LNCaP clone FGC (cell line): ENCODE data around the gene OSBPL9.

Experiments
- DNase-seq: peaks from one replicate; pipeline ENCODE4 v3.0.0-alpha.2; 2011; ENCODE audit warnings: low read depth
- H3K4me3 ChIP-seq: 2 replicates; pipeline ENCODE4 v1.5.1; 2011; ENCODE audit warnings: mild to moderate bottlenecking, low read depth, low read length, control low read depth
- TF ChIP-seq, protein P1 (sequence below): IDR thresholded peaks from 2 replicates; pipeline ENCODE4 v1.5.1; 2012; ENCODE audit warnings: mild to moderate bottlenecking; ENCODE audit not compliant: control insufficient read depth, insufficient read depth; ENCODE audit errors: extremely low read depth

Gene OSBPL9

DNA sequence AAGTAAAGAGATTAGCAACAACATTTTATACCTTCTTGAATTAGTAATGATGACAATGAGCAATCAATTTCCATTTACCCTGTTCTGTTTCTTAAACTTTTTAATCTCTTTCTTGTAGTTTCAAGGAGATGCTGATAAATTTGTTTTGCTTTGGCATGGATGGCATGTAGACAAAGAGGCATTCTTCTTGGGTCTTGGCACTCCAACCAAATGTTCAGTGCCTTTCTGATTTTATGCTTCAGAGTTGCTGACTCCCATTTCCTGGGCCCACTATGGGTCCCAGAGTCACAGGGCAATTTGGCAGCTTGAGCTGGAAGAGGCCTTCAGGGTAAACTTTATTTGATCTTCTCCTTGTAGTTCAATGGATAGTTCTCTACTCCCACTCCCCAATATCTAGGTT is 42.1 kb upstream of the OSBPL9 start:
- TF ChIP-seq, protein P1, sequence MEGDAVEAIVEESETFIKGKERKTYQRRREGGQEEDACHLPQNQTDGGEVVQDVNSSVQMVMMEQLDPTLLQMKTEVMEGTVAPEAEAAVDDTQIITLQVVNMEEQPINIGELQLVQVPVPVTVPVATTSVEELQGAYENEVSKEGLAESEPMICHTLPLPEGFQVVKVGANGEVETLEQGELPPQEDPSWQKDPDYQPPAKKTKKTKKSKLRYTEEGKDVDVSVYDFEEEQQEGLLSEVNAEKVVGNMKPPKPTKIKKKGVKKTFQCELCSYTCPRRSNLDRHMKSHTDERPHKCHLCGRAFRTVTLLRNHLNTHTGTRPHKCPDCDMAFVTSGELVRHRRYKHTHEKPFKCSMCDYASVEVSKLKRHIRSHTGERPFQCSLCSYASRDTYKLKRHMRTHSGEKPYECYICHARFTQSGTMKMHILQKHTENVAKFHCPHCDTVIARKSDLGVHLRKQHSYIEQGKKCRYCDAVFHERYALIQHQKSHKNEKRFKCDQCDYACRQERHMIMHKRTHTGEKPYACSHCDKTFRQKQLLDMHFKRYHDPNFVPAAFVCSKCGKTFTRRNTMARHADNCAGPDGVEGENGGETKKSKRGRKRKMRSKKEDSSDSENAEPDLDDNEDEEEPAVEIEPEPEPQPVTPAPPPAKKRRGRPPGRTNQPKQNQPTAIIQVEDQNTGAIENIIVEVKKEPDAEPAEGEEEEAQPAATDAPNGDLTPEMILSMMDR: no peak
- no peak overlapping the region for H3K4me3 ChIP-seq
- no peak for DNase-seq

DNA sequence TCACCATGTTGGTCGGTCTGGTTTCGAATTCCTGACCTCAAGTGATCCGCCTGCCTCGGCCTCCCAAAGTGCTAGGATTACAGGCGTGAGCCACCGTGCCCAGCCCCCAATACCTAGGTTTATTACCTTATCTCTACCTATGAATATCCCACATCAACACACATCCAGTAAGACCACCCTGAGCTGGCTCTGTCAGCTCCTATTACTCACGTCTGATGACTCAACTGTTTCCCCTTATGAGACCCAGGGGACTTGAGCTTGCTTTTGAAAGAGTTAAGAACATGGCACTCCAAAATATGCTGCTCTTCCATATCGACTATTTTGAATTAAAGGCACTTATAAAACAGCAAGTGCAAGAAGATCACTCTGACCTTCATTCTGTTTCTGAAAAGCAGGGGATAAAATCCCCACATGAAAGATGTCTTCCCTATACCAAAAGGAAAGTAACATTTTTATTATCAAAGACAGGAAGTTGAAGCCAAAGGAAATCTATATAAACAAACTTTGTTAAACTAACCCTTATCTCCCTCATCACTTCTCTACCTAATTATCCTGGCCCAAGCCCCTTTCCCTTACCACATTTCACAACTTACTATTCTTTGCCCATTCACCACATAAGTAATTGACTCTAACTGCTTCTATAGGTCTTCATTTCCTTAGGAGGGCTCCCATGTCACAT is 41.3 kb upstream of the OSBPL9 start:
- TF ChIP-seq, protein P1: no peak
- DNase-seq: no peak
- no peak overlapping the region for H3K4me3 ChIP-seq

DNA sequence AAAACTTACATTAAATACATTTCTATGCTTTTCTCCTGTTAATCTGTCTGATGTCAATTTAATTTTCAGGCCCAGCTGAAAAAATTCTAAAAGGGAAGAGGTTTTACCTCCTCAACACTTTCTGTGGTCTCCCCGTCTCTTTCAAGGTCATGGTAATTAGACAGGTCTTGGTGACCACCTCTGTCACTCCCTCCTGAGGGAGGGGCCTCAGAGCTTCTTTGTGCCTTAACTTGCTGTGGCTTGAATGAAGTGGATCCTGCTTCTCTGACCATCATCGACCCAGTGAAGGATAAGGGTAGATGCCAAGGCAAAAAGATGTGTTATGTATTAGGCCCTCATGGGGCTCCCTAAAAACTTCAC is 40.8 kb upstream of the OSBPL9 start:
- H3K4me3 ChIP-seq: no peak overlapping the region
- TF ChIP-seq, protein P1: no peak

DNA sequence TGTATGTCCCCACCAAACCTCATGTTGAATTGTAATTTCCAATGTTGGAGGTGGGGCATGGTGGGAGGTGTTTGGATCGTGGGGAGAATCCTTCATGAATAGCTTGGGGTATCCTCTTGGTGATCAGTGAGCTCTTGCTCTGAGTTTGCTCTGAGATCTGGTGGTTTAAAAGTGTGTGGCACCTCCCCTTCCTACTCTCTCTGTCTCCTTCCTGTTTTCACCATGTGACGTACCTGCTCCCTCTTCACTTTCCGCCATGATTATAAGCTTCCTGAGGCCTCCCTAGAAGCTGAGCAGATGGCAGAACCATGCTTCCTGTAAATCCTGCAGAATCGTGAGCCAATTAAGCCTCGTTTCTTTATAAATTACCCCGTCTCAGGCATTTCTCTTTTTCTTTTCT is 40.0 kb upstream of the OSBPL9 start:
- TF ChIP-seq, protein P1: no peak
- DNase-seq: no peak
- H3K4me3 ChIP-seq: no peak overlapping the region

More for the DNA sequence above, 40.8 kb upstream of the OSBPL9 start:
- DNase-seq: no peak

DNA sequence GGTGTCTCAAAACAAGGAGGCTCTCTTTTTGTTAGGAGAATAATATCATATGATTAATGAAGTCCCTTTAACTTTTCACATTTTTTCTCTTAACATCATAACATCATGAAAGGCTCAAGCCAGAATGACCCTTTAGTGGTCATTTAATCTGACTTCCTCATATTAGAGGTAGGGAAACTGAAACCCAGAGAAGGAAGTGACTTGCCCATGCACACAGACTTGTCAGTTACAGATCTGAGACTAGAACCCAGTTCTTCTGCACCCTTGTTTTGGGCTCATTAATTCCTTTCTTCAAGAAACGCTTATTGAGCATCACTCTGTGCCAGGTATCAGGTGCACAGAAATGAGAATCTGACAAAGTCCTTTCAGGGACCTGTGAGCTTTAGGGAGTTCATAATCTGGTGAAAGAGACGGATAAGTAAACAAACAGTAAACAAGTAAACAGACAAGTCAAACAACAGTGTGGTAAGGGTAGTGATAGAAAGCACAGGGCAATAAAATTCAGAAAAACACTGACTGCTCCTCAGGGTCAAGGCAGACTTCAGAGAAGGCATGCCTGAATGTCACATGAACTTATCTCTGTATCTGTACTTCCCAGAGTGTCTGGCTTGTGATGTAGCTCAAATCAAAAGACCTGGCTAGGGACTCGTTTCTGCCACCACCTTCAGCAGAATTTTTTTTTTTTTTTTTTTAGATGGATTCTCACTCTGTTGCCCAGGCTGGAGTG is 38.3 kb upstream of the OSBPL9 start:
- TF ChIP-seq, protein P1: no peak
- DNase-seq: no peak

DNA sequence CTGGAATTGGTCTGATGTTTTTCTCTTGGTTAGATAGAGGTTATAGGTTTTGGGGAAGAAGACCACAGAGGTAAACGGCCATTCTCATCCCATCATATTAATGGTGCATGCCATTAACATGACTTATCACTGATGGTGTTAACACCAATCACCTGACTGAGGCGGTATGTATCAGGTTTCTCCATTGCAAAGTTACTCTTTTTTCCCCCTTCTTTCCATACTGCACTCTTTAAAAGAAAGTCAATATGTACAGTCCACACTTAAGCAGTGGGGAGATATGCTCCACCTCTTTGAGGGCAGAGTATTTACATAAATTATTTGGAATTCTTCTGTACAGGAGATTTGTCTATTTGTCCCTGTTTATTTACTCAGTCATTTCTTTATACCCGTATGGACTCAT is 35.7 kb upstream of the OSBPL9 start:
- no peak for DNase-seq
- no peak overlapping the region for H3K4me3 ChIP-seq
- TF ChIP-seq, protein P1: no peak

More for the DNA sequence above, 38.3 kb upstream of the OSBPL9 start:
- H3K4me3 ChIP-seq: no peak overlapping the region
